ENCODE results near the gene IL21R.

The IL21R gene

GRCh38 chr16:27462846-27463682, 61.1 kb downstream of the IL21R start:
- DNase-seq (ENCODE audit: low read depth), result no peak
- no peak overlapping the region for H3K4me3 ChIP-seq (ENCODE audit: low read depth, low read length)
- TF ChIP-seq CTCF (conservative IDR thresholded peaks at IDR 0.05; ENCODE audit: low read depth, low read length), result no peak

GRCh38 chr16:27463741-27464591, 62.0 kb downstream of the IL21R start:
- TF ChIP-seq CTCF (conservative IDR thresholded peaks at IDR 0.05; ENCODE audit: low read depth, low read length), result no peak
- no peak overlapping the region for H3K4me3 ChIP-seq (ENCODE audit: low read depth, low read length)
- no peak for DNase-seq (ENCODE audit: low read depth)

- no peak overlapping the region for H3K4me3 ChIP-seq (ENCODE audit: low read depth, low read length)
- DNase-seq (ENCODE audit: low read depth), result no peak
Measured at GRCh38 chr16:27464626-27465482, 62.9 kb downstream of the IL21R start.

GRCh38 chr16:27465483-27465879, 63.5 kb downstream of the IL21R start:
- H3K4me3 ChIP-seq (ENCODE audit: low read depth, low read length), result no peak overlapping the region
- no peak for TF ChIP-seq CTCF (conservative IDR thresholded peaks at IDR 0.05; ENCODE audit: low read depth, low read length)
- peak; percentile 23 for DNase-seq (ENCODE audit: low read depth)

More at GRCh38 chr16:27464626-27465482, 62.9 kb downstream of the IL21R start:
- no peak for TF ChIP-seq CTCF (conservative IDR thresholded peaks at IDR 0.05; ENCODE audit: low read depth, low read length)

- no peak for TF ChIP-seq CTCF (conservative IDR thresholded peaks at IDR 0.05; ENCODE audit: low read depth, low read length)
- no peak overlapping the region for H3K4me3 ChIP-seq (ENCODE audit: low read depth, low read length)
- DNase-seq (ENCODE audit: low read depth), result no peak
Measured at GRCh38 chr16:27468941-27469531, 67.1 kb downstream of the IL21R start.

Measured in choroid plexus epithelial cell (primary cell).